GM23248 (cell line): ENCODE results near the gene MED12L.

Source experiments
- EZH2 ChIP-seq: fragments of 200-600 bp; sonication (generic); IDR thresholded peaks from 2 replicates; pipeline ENCODE4 v1.6.1; 2018; ENCODE audit warnings: antibody characterized with exemption, mild to moderate bottlenecking; ENCODE audit not compliant: insufficient read depth, poor library complexity, severe bottlenecking
- EZH2phosphoT487 ChIP-seq: fragments of 200-600 bp; sonication (generic); IDR thresholded peaks from 2 replicates; pipeline ENCODE4 v1.6.1; 2018; ENCODE audit warnings: antibody characterized with exemption, moderate library complexity, mild to moderate bottlenecking, low read depth; ENCODE audit not compliant: insufficient read depth

GRCh38 chr3:151228666-151229040, 143.2 kb downstream of the MED12L start:
- TF ChIP-seq EZH2 (no peak), EZH2phosphoT487 (no peak)
